Lung (tissue), 12 donors: ENCODE measurements around the gene ABCC11. TPM values are rescaled to one million over a fixed set of nuclear protein-coding genes. Genes with fewer than 3 reads are reported as not detected.

Experiments used
- ATAC-seq: fragments of 200-7000 bp; cut with Tn5 transposase; one replicate; pipeline ENCODE4 v1.9.1; 2020; ENCODE audit warnings: moderate number of reproducible peaks; ENCODE audit not compliant: insufficient read depth, low FRiP score
- DNase-seq, 3 donors: peaks; one replicate each; pipeline ENCODE4 v3.0.0-alpha.2; 2013 to 2017
- H3K27ac ChIP-seq, 2 donors: one replicate each; pipeline ENCODE4 v1.5.1; 2013; ENCODE audit warnings: mild to moderate bottlenecking in 2 of 2, moderate library complexity in 2 of 2, control low read depth in 1 of 2, inconsistent platforms in 1 of 2, low read depth in 1 of 2, low read length in 1 of 2
- H3K27me3 ChIP-seq, 3 donors: one replicate each; pipeline ENCODE4 v1.5.1; 2013; ENCODE audit warnings: low read length in 2 of 3; ENCODE audit not compliant: control insufficient read depth in 3 of 3, insufficient read depth in 3 of 3
- H3K36me3 ChIP-seq, 4 donors: one replicate each; pipeline ENCODE4 v1.5.1; 2013; ENCODE audit warnings: low read length in 4 of 4, mild to moderate bottlenecking in 1 of 4, moderate library complexity in 1 of 4; ENCODE audit not compliant: control insufficient read depth in 4 of 4, insufficient read depth in 4 of 4
- H3K4me1 ChIP-seq, 5 donors: one replicate each; pipeline ENCODE4 v1.5.1; 2013; ENCODE audit warnings: low read length in 5 of 5, mild to moderate bottlenecking in 2 of 5, moderate library complexity in 1 of 5; ENCODE audit not compliant: control insufficient read depth in 5 of 5, insufficient read depth in 5 of 5
- H3K4me3 ChIP-seq: one replicate; pipeline ENCODE4 v1.5.1; 2013; ENCODE audit warnings: mild to moderate bottlenecking, control low read depth, moderate library complexity
- H3K9ac ChIP-seq, 2 donors: one replicate each; pipeline ENCODE4 v1.5.1; 2013; ENCODE audit warnings: low read length in 2 of 2, control low read depth in 1 of 2; ENCODE audit not compliant: insufficient read depth in 1 of 2
- H3K9me3 ChIP-seq, 4 donors: one replicate each; pipeline ENCODE4 v1.5.1; 2013; ENCODE audit warnings: low read length in 3 of 4, mild to moderate bottlenecking in 1 of 4, moderate library complexity in 1 of 4; ENCODE audit not compliant: control insufficient read depth in 4 of 4, insufficient read depth in 3 of 4
- CTCF ChIP-seq: IDR thresholded peaks from 2 replicates; pipeline ENCODE4 v1.5.1; 2012; ENCODE audit warnings: mild to moderate bottlenecking; ENCODE audit errors: control extremely low read depth, extremely low read depth
- WGBS, 2 donors: extraction: QIAGEN DNeasy Blood & Tissue Kit; methylation state at CpG; one replicate each; pipeline ENCODE4 v1.1.7; 2013; 5-methylcytosine and 5-hydroxymethylcytosine counted together
- polyA plus RNA-seq, 2 donors: library from polyadenylated mRNA; stranded (reverse); fragments of 200-250 nt; gene quantifications; one replicate each; pipeline ENCODE4 v1.2.1, GENCODE V29; 2013
- total RNA-seq, 2 donors: library from RNA; depleted of rRNA in 1 of 2; stranded (reverse); fragments of >200 nt in 1 of 2; gene quantifications; one replicate each; pipeline ENCODE4 v1.2.1, GENCODE V29; 2014 to 2021
- donor health status: control.
- donor health status: control.
- donor health status: Bipolar disorder and iron deficiency.
- donor health status: healthy.
- donor health status: DM: yes; HTN: yes; CAD: no.

Gene ABCC11
- total and polyA plus RNA-seq, 4 donors: 0.08 to 1.3 (median 0.25) TPM

GRCh38 chr16:48161906-48162305, 85.4 kb downstream of the ABCC11 start:
- Histone ChIP-seq H3K9me3 (no peaks in the 10 kb centered on the region), H3K9ac (no peak overlapping the region), H3K27me3 (peaks cover 0 to 3% (median 0%) of the 10 kb centered on the region in 3 donors), H3K36me3 (no peaks in the 10 kb centered on the region), H3K4me1 (peaks cover 0 to under 1% (median 0%) of the 10 kb centered on the region in 5 donors), H3K4me3 (no peak overlapping the region), H3K27ac (no peak overlapping the region)
- DNase-seq (no peak), ATAC-seq (no peak)
- TF ChIP-seq CTCF: no peak
- 75 to 81% methylated on average over 4 of the region's 4 CpGs for WGBS, 2 donors

GRCh38 chr16:48160575-48160974, 86.8 kb downstream of the ABCC11 start:
- peaks cover 0 to 3% (median 0%) of the 10 kb centered on the region in 3 donors for H3K27me3 ChIP-seq
- DNase-seq: no peak
- WGBS, 2 donors: 88 to 93% methylated on average over 6 of the region's 6 CpGs

GRCh38 chr16:48158296-48158695, 89.0 kb downstream of the ABCC11 start:
- 63 to 64% methylated on average over 4 of the region's 4 CpGs for WGBS, 2 donors
- no peaks in the 10 kb centered on the region for H3K36me3 ChIP-seq
- ATAC-seq: no peak

More at GRCh38 chr16:48160575-48160974, 86.8 kb downstream of the ABCC11 start:
- Histone ChIP-seq H3K9me3 (no peaks in the 10 kb centered on the region), H3K9ac (no peak overlapping the region), H3K4me3 (no peak overlapping the region), H3K27ac (no peak overlapping the region), H3K36me3 (no peaks in the 10 kb centered on the region), H3K4me1 (peaks cover 0 to 2% (median 0%) of the 10 kb centered on the region in 5 donors)
- no peak for TF ChIP-seq CTCF
- no peak for ATAC-seq

More at GRCh38 chr16:48158296-48158695, 89.0 kb downstream of the ABCC11 start:
- TF ChIP-seq CTCF: no peak
- Histone ChIP-seq H3K9ac (no peak overlapping the region), H3K27ac (no peak overlapping the region), H3K4me1 (peaks cover 0 to 8% (median 0%) of the 10 kb centered on the region in 5 donors), H3K4me3 (no peak overlapping the region), H3K9me3 (no peaks in the 10 kb centered on the region), H3K27me3 (peaks cover 0 to 3% (median 0%) of the 10 kb centered on the region in 3 donors)
- no peak for DNase-seq
